ENCODE data around the gene TECPR2.
"Not testable (repeated sequence)": the region's sequence is repeated elsewhere in the genome, so short reads cannot be mapped to it uniquely, and the experiment has no call there.

TECPR2 gene

DNA sequence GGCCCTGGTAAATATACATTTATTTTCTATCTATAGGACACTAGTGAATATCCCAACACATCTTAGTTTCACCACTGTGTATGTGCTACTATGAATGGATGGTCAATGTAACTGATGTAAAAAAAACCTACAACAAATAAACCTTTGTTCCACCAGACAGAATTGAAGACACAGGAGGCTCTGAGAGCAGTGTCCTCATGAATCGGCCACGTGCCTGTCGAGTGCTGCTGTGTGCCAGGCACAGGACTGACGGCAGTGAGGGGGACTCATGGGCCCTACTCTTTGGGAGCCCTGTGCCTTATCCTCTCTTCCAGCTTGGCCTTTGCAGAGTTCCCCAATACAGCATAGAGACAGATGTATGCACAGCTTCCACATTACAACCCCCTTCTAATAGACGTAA is 18.3 kb upstream of the TECPR2 start:
- in situ Hi-C loops (cut with HindIII; ENCODE audit: low sequenced_read_pairs) = no loop called here

DNA sequence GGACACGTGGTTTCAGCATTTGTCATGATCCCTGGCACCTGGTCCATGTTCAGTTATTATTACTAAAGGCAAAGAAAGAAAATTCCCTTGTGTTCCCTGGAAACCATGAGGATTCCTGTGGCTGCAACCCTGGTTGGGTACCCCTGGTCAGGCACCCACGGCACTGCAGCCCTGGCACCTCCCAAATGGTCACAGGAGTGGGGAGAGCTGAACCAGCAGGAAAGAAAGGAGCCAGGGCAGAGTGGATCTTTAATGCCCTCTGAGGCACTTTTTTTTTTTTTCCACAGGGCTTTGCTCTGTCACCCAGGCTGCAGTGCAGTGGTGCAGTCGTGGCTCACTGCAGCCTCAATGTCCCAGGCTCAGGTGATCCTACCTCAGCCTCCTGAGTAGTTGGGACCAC is 17.5 kb upstream of the TECPR2 start:
- no peak for DNase-seq (ENCODE audit: low read depth)
- in situ Hi-C loops (cut with HindIII; ENCODE audit: low sequenced_read_pairs) = no loop called here
- no peak overlapping the region for H3K4me3 ChIP-seq (ENCODE audit: low read depth, low read length)
- TF ChIP-seq, protein P1, sequence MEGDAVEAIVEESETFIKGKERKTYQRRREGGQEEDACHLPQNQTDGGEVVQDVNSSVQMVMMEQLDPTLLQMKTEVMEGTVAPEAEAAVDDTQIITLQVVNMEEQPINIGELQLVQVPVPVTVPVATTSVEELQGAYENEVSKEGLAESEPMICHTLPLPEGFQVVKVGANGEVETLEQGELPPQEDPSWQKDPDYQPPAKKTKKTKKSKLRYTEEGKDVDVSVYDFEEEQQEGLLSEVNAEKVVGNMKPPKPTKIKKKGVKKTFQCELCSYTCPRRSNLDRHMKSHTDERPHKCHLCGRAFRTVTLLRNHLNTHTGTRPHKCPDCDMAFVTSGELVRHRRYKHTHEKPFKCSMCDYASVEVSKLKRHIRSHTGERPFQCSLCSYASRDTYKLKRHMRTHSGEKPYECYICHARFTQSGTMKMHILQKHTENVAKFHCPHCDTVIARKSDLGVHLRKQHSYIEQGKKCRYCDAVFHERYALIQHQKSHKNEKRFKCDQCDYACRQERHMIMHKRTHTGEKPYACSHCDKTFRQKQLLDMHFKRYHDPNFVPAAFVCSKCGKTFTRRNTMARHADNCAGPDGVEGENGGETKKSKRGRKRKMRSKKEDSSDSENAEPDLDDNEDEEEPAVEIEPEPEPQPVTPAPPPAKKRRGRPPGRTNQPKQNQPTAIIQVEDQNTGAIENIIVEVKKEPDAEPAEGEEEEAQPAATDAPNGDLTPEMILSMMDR (IDR thresholded peaks at IDR 0.05; ENCODE audit: low read depth, low read length, missing control alignments) = no peak

More for the DNA sequence above, 18.3 kb upstream of the TECPR2 start:
- no peak for DNase-seq (ENCODE audit: low read depth)
- TF ChIP-seq, protein P1 (IDR thresholded peaks at IDR 0.05; ENCODE audit: low read depth, low read length, missing control alignments) = no peak
- H3K4me3 ChIP-seq (ENCODE audit: low read depth, low read length) = no peak overlapping the region

DNA sequence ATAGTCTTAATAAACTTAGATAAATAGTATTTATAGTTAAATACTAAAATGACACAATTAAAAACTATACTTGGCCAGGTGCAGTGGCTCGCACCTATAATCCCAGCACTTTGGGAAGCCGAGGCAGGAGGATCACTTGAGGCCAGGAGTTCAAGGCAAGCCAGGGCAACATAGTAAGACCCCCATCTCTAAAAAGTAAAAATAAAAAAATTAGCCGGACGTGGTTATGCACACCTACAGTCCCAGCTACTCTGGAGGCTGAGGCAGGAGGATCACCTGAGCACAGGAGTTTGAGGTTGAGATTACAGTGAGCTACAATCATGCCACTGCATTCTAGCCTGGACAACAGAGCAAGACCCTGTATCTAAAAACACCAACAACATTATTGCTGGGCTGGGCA is 16.1 kb upstream of the TECPR2 start:
- H3K4me3 ChIP-seq (ENCODE audit: low read depth, low read length) = no peak overlapping the region
- no peak for DNase-seq (ENCODE audit: low read depth)
- TF ChIP-seq, protein P1 (IDR thresholded peaks at IDR 0.05; ENCODE audit: low read depth, low read length, missing control alignments) = no peak
- in situ Hi-C loops (cut with HindIII; ENCODE audit: low sequenced_read_pairs) = no loop called here

DNA sequence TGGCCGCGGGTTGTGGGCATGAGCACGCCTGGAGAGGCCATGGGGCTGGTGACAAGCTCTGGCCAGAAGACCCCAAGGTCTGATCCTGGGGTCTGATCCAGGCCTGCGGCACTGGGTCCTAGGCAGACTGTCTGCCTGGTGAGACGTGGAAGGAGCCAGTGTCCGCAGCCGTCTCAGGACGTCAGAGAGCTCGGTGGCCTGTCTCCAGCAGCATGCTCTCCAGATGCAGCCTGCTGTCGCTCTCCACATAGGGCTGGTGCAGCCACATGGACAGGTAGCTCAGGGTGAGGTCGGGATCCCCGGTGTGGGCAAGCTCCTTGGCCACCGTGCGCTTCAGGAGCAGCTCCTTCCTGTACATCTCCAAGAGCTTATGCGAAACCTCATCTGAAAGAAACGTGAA is 14.4 kb upstream of the TECPR2 start:
- no peak overlapping the region for H3K4me3 ChIP-seq (ENCODE audit: low read depth, low read length)
- in situ Hi-C loops (cut with HindIII; ENCODE audit: low sequenced_read_pairs) = no loop called here
- TF ChIP-seq, protein P1 (IDR thresholded peaks at IDR 0.05; ENCODE audit: low read depth, low read length, missing control alignments) = no peak
- DNase-seq (ENCODE audit: low read depth) = no peak

DNA sequence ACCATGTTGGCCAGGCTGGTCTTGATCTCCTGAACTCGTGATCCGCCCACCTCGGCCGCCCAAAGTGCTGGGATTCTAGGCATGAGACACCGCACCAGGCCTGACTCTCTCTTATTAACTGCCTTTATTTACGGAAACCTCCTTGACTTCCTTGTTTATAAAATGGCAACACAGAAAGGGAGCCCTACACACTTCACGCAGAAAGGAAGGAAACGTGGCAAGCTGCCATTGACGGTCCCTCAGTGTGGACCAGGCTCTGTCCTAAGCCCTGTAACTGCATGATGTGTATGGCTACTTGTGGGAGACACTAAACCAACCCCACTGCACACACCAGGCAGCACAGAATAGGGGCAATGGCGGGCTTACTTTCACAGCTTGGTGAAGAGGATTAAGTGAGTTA is 11.7 kb upstream of the TECPR2 start:
- no peak for DNase-seq (ENCODE audit: low read depth)
- in situ Hi-C loops (cut with HindIII; ENCODE audit: low sequenced_read_pairs) = no loop called here
- no peak overlapping the region for H3K4me3 ChIP-seq (ENCODE audit: low read depth, low read length)
- TF ChIP-seq, protein P1 (IDR thresholded peaks at IDR 0.05; ENCODE audit: low read depth, low read length, missing control alignments) = no peak

DNA sequence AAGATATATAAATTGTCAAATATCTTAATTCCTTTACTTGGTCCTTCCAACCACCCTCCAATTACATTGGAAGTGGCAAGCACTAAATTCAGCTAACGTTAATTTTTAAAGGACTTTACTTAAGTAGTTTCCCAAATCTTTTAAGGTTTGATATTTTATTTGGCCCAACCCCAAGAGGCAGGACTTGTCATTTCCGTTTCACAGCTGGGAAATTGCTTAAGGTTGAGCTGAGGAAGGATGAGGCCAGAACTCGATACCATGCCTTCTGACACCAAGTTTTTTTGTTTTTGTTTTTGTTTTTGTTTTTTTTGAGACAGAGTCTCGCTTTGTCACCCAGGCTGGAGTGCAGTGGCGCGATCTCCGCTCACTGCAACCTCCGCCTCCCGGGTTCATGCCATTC is 11.1 kb upstream of the TECPR2 start:
- DNase-seq (ENCODE audit: low read depth); H3K4me3 ChIP-seq (ENCODE audit: low read depth, low read length); in situ Hi-C loops (cut with HindIII; ENCODE audit: low sequenced_read_pairs): not testable (repeated sequence)

DNA sequence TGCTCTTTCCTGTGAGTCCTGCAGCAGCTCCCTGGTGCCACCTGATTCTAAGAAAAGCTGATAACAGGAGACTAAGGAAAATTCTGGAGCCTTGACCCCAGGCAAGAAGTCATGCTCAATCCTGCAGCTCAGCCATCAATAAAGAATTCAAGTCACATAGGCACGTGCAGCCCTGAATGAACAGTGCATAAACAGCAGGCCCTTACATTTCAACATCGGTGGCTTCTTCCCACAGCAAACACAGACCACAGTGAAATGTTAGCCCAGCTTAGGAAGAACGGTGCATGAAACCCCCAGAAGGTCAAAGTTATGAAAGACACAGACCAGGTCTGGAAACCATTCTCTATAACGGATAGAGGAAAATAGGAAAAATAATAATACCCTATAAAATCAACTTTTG is 10.5 kb upstream of the TECPR2 start:
- no peak overlapping the region for H3K4me3 ChIP-seq (ENCODE audit: low read depth, low read length)
- TF ChIP-seq, protein P1 (IDR thresholded peaks at IDR 0.05; ENCODE audit: low read depth, low read length, missing control alignments) = no peak
- in situ Hi-C loops (cut with HindIII; ENCODE audit: low sequenced_read_pairs) = no loop called here
- DNase-seq (ENCODE audit: low read depth) = no peak

Measured in astrocyte of the cerebellum (primary cell).